AG10803 (cell line): ENCODE results near the gene MAGI1.
A peak's percentile ranks its signal among the peaks of the same experiment; 100 is the strongest.

Experiments
- DNase-seq: peaks from one replicate; pipeline ENCODE4 v3.0.0; 2010; ENCODE audit warnings: low read depth
- H3K4me3 ChIP-seq: 2 replicates; pipeline ENCODE4 v1.5.1; 2011; ENCODE audit warnings: mild to moderate bottlenecking, low read length, control low read depth
- CTCF ChIP-seq: conservative IDR thresholded peaks from 2 replicates; pipeline ENCODE4 v1.5.1; 2011; ENCODE audit warnings: mild to moderate bottlenecking, low read length, control low read depth, inconsistent platforms

Gene MAGI1

GRCh38 chr3:65975032-65975431, 63.7 kb downstream of the MAGI1 start:
- no peak overlapping the region for H3K4me3 ChIP-seq
- DNase-seq: peak; percentile 68
- no peak for TF ChIP-seq CTCF

- no peak overlapping the region for H3K4me3 ChIP-seq
- TF ChIP-seq CTCF: peak; percentile 23; the same call in 1 of the 2 replicates
- no peak for DNase-seq
These were observed 64.2 kb downstream of the MAGI1 start for GRCh38 chr3:65974509-65974908.

GRCh38 chr3:65972765-65973164, 66.0 kb downstream of the MAGI1 start:
- H3K4me3 ChIP-seq: no peak overlapping the region
- TF ChIP-seq CTCF: no peak
- no peak for DNase-seq

GRCh38 chr3:65971293-65972252, 67.1 kb downstream of the MAGI1 start:
- TF ChIP-seq CTCF: no peak

GRCh38 chr3:65968996-65969395, 69.7 kb downstream of the MAGI1 start:
- no peak for DNase-seq
- no peak overlapping the region for H3K4me3 ChIP-seq
- no peak for TF ChIP-seq CTCF

More at GRCh38 chr3:65971293-65972252, 67.1 kb downstream of the MAGI1 start:
- H3K4me3 ChIP-seq: no peak overlapping the region
- no peak for DNase-seq

- no peak for TF ChIP-seq CTCF
- DNase-seq: no peak
These were observed 71.3 kb downstream of the MAGI1 start for GRCh38 chr3:65967451-65967850.

GRCh38 chr3:65964838-65965237, 73.9 kb downstream of the MAGI1 start:
- H3K4me3 ChIP-seq: no peak overlapping the region
- no peak for DNase-seq
- no peak for TF ChIP-seq CTCF

More at GRCh38 chr3:65967451-65967850, 71.3 kb downstream of the MAGI1 start:
- H3K4me3 ChIP-seq: no peak overlapping the region
